GOT3 (cell line): Measurements from ENCODE around the gene FLYWCH1.

Experiments used
- DNase-seq: peaks from one replicate; lab custom pipeline; 2025; ENCODE audit warnings: mixed read lengths; lab: John Stamatoyannopoulos, UW

FLYWCH1 gene

GRCh38 chr16:2985893-2986355 lies 74.2 kb downstream of the FLYWCH1 start:
- DNase-seq, result no peak

GRCh38 chr16:2986623-2987188 lies 75.0 kb downstream of the FLYWCH1 start:
- no peak for DNase-seq

- DNase-seq, result no peak
These were observed 75.6 kb downstream of the FLYWCH1 start for GRCh38 chr16:2987286-2987685.

GRCh38 chr16:2987833-2988232 lies 76.1 kb downstream of the FLYWCH1 start:
- DNase-seq, result no peak

- no peak for DNase-seq
These were observed 76.9 kb downstream of the FLYWCH1 start for GRCh38 chr16:2988590-2989099.

- no peak for DNase-seq
These were observed 79.2 kb downstream of the FLYWCH1 start for GRCh38 chr16:2990891-2991290.

- DNase-seq, result no peak
These were observed 80.0 kb downstream of the FLYWCH1 start for GRCh38 chr16:2991566-2992261.

- DNase-seq, result no peak
These were observed 80.8 kb downstream of the FLYWCH1 start for GRCh38 chr16:2992383-2993081.

GRCh38 chr16:2996298-2996697 lies 84.6 kb downstream of the FLYWCH1 start:
- no peak for DNase-seq

GRCh38 chr16:2999929-3000328 lies 88.2 kb downstream of the FLYWCH1 start:
- DNase-seq, result no peak

- no peak for DNase-seq
These were observed 88.8 kb downstream of the FLYWCH1 start for GRCh38 chr16:3000540-3000939.
